A549 (cell line): ENCODE data around the gene COBLL1.

ENCODE experiments used
- EP300 ChIP-seq, 2 experiments: fragments of >200 bp; sonication (Bioruptor Twin); formaldehyde crosslinking; IDR thresholded peaks; 2 replicates in 1 of 2; 3 replicates in 1 of 2; pipeline ENCODE4 v1.6.1; 2016 to 2017
- ESRRA ChIP-seq: fragments of 150-350 bp; IDR thresholded peaks from 2 replicates; pipeline ENCODE4 v1.6.1; 2014; ENCODE audit warnings: mild to moderate bottlenecking, low read length, borderline replicate concordance
- HDAC2 ChIP-seq: fragments of 200-600 bp; sonication (generic); IDR thresholded peaks from 2 replicates; pipeline ENCODE4 v1.6.1; 2016
- POLR2A ChIP-seq: IDR thresholded peaks from 2 replicates; pipeline ENCODE4 v1.6.1; 2012; ENCODE audit warnings: mild to moderate bottlenecking, low read length
- SREBF2 ChIP-seq: fragments of 450-650 bp; IDR thresholded peaks from 2 replicates; pipeline ENCODE4 v1.6.1; 2014; ENCODE audit warnings: mild to moderate bottlenecking, moderate library complexity
- TF ChIP-seq, protein P1 (sequence below): fragments of >200 bp; sonication (Bioruptor Twin); formaldehyde crosslinking; IDR thresholded peaks from 3 replicates; pipeline ENCODE4 v1.5.1; 2016

GRCh38 chr2:164701565-164701964 lies 140.1 kb downstream of the COBLL1 start:
- no peak for TF ChIP-seq EP300 (IDR thresholded peaks at IDR 0.05)
- TF ChIP-seq ESRRA = no peak
- TF ChIP-seq, protein P1, sequence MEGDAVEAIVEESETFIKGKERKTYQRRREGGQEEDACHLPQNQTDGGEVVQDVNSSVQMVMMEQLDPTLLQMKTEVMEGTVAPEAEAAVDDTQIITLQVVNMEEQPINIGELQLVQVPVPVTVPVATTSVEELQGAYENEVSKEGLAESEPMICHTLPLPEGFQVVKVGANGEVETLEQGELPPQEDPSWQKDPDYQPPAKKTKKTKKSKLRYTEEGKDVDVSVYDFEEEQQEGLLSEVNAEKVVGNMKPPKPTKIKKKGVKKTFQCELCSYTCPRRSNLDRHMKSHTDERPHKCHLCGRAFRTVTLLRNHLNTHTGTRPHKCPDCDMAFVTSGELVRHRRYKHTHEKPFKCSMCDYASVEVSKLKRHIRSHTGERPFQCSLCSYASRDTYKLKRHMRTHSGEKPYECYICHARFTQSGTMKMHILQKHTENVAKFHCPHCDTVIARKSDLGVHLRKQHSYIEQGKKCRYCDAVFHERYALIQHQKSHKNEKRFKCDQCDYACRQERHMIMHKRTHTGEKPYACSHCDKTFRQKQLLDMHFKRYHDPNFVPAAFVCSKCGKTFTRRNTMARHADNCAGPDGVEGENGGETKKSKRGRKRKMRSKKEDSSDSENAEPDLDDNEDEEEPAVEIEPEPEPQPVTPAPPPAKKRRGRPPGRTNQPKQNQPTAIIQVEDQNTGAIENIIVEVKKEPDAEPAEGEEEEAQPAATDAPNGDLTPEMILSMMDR = no peak
- no peak for TF ChIP-seq HDAC2
- TF ChIP-seq SREBF2 = no peak
- no peak for TF ChIP-seq POLR2A
